ENCODE measurements around the gene ARHGAP25.

DNA sequence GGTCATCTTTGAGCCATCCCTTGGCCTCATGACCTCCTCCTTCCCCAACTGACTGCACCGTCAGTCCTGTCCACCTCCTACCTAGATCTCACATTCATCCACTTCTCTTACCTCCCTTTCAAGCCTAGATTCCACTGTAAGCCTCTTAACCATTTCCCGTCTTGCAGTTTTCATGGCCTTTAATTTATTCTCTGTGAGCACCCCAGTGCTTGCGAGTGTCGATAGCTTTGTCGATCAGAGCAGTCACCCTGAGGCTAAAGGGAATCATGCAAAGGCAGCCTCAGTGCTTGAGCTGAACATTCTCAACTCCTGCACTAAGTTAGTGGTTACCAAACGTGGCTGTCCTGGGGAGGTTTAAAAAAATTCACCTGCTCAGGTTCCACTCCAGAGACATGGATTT is 14.7 kb downstream of the ARHGAP25 start:
- TF ChIP-seq POLR2AphosphoS5 (IDR thresholded peaks at IDR 0.05; ENCODE audit: borderline replicate concordance, low read depth, low read length) (no peak), EZH2 (IDR thresholded peaks at IDR 0.05) (no peak), FOXP2 (optimal IDR thresholded peaks at IDR 0.05; ENCODE audit: control extremely low read depth, extremely low read length, insufficient read depth) (no peak)

Measured in SK-N-MC (cell line).